NCI-H2081 (cell line): ENCODE results near the gene TP63.

ENCODE experiments used
- DNase-seq, 2 experiments: peaks; one replicate each; lab custom pipeline; 2025; lab: John Stamatoyannopoulos, UW

TP63 gene

GRCh38 chr3:189809583-189809982, 178.4 kb downstream of the TP63 start:
- no peak for DNase-seq

GRCh38 chr3:189812806-189813465, 181.7 kb downstream of the TP63 start:
- DNase-seq, result no peak

- DNase-seq, result no peak
Observed at GRCh38 chr3:189813647-189814240, 182.6 kb downstream of the TP63 start.

GRCh38 chr3:189820365-189820720, 189.2 kb downstream of the TP63 start:
- no peak for DNase-seq

- DNase-seq, result no peak
Observed at GRCh38 chr3:189821262-189821661, 190.1 kb downstream of the TP63 start.

DNA sequence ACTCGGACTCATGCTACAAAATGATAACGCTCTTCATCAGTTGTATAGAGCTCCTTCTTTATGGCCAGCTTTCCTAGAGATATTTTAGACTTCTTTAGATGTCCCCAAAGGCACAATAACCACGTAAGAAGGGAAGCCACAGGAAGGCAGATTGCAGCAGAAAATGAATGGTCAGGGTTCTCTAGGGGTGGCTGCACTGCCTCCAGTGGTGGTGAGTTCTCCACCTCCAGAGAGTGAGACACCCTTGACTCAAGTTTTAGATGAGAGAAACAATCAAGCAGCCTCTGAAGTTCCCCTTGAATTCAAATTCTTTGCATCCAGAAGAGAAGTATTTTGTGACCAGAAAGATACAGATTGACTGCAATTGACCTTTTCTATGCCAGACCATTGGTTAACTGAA, 191.5 kb downstream of the TP63 start:
- DNase-seq, result no peak

DNA sequence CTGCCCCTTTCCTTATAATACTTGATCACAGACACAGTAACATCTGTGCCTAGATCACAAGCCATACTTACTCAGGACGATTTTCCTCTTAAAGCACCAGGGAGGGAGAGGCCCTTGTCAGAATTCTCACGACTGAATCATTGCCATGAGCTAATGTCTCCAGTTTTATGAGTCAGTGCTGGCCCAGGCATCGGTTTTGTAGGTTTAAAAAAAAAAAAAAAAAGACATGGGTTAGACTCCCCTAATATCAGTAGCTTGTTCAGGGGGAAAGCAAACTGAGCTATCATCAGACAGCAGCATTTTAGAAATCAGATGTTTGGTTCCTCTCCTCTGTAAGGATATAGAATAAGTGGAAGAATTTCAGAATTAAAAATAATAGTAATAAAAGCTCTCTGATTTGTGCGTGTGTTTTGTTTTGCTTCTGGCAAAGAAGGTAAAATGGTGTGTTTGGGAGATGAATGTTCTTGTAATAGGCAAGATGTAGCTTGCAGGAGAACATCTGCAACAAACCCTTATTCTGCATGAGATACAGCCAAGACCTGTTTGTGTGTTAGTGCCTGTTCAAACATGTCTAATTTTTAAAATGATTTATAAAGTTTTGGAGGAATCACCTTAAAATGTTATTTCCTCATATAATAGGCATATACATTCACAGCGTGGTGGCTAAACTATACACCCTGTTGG, 193.6 kb downstream of the TP63 start:
- no peak for DNase-seq

GRCh38 chr3:189826566-189826965, 195.4 kb downstream of the TP63 start:
- DNase-seq, result no peak

DNA sequence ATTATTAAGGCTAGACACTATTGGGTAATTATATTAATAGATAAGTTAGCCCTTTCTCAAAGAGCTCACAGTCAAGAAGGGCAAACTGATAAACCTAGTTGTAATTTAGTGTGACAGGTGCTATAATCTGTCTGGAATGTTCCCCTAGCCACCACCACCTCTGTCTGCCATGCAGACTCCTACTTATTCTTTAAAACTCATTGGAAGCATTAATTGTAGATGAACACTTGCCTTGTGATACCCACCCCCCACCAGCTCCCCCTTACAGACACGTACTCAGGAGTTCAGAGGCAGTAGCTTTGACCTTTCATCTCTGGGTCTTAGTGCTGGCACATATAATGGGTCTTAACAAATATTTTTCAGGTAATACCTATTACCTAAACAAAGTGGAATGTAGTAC, 195.9 kb downstream of the TP63 start:
- no peak for DNase-seq

- no peak for DNase-seq
Observed at GRCh38 chr3:189830401-189830800, 199.2 kb downstream of the TP63 start.

DNA sequence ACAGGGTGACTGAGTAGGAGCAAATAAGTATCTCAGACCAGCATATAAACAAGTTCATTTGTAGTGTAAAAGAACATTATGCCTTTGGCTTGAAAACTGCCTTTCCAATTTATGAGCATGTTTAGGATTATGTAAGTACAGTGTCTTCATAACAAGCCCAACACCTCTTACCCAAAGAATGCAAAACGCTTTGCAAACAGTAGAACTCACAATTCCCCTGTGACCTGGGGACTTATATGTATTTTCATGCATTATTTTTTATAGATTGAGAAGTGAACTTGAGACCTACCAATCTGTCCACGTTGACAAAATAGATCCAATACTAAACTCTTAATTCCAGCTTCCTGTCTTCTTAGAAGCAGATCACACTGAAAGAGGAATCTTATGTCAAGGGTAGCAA, 202.1 kb downstream of the TP63 start:
- no peak for DNase-seq

DNA sequence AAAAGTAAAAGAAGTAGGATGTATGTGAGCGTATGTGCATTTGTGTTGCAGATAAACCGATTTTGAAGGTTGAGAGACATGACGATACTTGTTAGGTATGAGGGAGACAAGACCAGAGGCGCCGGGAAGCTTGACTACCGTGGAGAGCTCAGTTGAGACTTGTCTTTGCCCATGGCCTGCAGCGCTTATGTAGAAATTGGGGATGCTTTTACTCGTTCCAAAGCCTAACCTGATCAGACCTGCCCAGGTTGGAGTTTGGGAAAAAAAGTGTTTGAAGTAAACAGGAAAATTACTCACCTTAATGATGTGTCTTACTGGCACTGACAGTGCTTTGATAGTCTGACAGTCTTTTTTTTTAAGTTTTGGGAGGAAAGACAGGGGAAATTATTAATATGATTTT, 202.8 kb downstream of the TP63 start:
- DNase-seq, result no peak

DNA sequence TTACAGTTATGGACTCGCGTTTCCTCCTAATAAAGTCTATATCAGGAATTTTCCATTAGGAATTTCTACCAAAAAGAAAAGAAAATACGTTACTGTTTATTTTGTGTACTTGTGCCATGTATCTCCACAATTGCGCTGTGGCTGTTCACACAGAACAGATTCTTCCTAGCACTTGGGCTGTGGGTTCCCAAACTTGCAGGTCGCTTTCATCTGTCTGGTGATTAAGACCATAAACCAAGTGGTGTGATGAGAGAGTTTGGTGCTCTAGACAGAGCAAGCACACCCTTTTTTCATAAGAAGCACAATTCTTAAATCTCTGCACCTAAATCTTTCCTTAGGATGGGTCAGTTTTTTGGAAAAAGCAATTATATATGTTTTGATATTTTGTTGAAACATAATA, 203.3 kb downstream of the TP63 start:
- DNase-seq, result no peak

GRCh38 chr3:189836795-189837194, 205.6 kb downstream of the TP63 start:
- no peak for DNase-seq

GRCh38 chr3:189838291-189838690, 207.1 kb downstream of the TP63 start:
- no peak for DNase-seq

DNA sequence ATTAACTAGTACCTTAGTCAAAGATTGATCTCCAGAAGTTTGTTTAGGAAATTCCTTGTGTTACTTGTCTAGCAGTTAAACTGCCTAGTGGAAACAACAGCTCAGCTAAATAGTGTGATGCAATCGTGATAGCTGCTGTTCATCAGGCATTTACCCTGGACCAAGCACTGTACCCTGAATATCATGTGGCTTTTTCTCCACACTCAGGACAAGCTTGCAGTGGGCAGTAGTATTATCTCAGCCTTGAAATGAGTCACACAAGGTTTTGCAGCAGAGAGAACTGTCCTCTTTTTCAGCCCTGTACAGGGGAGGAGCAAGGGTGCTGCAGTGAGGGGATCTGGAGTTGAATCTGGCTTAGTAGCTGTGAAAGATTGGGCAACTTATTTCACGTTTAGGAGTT, 208.4 kb downstream of the TP63 start:
- DNase-seq, result no peak

GRCh38 chr3:189841473-189842205, 210.4 kb downstream of the TP63 start:
- DNase-seq, result no peak

DNA sequence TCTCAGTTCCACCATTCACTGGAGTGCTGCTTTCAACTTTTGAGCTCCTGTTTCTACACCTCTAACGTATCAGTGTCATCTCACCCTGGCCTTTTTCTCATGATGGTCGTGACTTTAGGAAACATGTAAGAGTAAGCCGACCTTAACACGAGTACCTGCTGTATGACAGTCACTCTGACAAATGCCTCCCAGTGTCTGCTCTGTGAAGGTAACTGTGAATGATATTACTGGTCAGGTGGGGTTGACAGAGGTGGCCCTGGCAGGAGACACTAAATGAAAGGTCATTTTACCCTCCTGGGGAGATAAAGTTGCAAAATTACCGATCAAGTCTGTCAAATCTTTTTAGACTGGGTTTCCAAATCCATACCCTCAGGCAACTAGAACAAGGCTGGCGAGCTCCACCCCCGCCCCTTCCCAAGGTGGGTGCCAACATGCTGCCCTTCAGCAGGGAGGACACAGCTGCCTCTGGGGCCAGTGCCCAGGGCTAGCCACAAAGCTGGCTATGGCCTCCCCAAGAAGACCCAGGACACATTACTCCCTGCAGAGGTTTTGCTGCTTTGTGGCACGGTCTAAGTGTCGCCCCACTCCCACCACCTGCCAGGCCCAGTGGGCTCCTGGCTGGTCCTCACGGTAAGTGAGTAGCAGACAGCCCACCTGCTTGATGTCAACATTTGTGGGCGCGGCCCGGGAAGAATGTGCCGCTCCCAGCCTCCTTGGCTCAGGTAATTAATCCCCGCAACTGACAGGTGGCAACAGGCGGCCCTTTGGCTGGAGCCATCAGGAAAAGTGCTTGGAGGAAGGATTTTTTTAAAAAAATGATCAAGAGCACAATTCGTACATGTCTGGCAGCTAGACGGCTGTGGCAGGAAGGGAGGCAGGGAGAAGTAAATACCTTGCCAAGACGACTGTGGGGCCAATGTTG, 211.8 kb downstream of the TP63 start:
- no peak for DNase-seq

DNA sequence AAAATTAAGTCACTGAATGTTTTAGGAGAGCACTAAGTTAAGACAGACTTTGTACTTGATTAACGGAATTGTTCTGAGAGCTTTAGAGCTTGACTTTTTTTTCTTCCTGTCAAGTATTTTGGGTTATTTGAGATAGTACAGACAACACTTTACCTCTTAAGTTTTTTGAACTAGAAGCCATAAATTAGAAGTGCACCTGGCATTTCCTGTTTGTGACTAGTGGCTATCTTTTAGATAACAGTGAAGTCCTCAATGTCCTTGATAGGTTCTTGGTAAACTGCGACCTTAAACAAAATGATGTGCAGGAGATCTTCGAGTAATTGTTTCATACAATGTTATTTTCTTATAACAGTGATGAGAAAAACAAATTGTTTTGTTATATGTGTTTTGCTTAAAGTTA, 213.9 kb downstream of the TP63 start:
- no peak for DNase-seq

GRCh38 chr3:189848395-189849040, 217.3 kb downstream of the TP63 start:
- no peak for DNase-seq

DNA sequence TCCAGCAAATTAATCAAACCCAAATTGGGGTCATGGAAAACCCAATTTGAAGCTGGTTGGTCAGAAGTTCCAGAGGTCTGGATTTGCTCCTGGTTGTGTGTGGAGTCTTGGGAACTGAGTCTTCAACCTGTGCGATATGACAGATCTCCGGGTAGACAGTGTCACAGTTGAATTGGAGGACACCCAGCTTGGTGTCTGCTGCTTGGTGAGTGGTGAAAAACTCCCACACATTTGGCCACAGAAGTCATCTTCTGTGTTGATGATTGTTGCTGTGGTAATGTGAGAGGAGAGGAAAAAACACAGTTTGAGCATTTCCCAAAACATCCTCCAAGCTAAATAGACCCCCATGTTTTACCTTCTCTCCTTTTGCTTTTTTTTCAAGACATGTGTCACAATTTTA, 218.1 kb downstream of the TP63 start:
- no peak for DNase-seq
